HG03565 (cell line): ENCODE measurements around the gene MOB2.

Experiments
- ATAC-seq: cut with Tn5 transposase; IDR thresholded peaks from one replicate; pipeline ENCODE4 v1.9.1; 2021; ENCODE audit warnings: mild to moderate bottlenecking, moderate library complexity; ENCODE audit not compliant: unreplicated experiment

MOB2 gene

DNA sequence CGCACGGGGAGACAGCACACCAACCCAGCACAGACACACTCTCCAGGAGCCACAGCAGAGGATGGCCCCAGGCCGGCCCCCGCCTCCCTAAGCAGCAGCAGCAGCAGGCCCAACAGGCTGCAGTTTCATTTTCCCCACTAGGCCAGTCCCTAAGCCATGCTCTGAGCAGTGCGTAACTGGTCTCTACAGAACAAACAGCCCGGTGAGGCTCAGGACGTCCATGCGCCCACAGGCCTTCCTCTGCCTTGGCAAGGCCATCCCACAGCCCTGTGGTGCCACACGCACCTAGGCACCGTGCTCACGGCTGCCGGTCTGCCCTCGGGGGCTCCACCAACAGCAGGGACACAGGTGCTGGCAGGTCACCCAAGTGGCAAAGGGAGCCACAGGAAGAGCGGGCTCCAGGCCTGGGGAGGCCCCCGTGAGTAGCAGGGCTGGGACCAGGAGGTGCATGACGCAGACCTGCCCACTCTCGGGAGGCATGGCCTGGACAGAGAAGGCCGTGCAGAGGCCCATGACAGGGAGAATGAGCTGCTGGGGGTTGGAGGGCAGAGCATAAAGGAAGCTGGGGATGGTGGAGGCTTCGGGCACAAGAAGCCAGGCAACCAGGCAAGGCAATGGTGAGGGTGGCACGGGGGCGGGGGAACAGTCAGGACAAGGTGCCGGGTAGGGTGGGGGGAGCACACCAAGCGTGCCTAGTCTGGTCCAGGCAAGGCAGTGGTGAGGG, 1.4 kb upstream of the MOB2 start:
- no peak for ATAC-seq

DNA sequence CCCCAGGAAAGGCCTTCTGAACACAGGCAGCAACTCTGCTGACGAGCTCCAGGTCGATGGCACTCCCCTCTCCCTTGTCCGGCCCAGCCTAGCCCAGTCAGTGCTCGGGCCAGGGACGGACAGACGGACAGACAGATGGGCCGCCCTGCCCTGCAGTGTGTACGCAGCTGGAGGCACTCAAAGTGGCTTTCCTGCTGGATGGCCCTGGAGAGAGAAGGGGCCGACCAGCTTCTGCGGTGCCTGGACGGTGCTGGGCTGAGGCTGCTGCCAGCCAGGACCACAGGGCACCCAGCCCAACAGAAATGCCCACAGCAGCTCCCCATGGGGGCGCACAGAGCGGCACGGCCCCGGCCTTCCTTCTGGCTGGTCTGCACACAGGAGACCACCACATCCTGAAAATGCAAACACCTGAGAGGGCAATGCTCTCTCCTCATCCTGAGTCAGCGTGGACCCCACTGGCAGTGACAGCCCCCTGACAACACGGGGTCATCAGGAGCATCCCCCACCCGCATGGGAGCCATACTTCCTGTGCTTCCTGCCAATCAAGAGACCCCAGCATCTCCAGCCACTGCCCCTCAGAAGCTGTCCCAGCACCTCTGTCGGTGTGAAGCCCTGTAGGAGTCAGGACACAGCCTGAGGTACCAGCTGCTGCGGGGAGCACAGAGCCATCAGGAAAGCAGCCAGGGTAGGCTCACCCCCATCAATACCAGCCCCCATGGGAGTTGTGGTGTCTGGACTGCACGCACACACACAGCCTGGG, 692 bp upstream of the MOB2 start:
- ATAC-seq: no peak

DNA sequence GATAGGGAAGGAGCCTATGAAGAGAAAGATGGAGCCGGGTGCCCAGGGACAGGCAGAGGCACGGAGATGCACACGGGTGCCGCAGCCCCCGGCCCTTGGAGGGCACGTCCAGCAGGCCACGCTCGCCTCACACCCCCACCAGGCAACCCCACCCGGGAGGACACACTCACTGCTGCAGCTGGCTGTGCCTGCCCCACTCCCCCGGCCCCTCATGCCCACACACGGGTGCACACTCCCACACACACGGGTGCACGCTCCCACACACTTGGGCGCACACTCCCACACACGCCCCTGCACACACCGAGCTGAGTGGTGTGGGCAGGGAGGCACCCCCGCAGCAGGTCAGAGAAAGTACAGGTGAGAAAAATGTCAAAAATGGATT, 1.1 kb downstream of the MOB2 start:
- no peak for ATAC-seq

DNA sequence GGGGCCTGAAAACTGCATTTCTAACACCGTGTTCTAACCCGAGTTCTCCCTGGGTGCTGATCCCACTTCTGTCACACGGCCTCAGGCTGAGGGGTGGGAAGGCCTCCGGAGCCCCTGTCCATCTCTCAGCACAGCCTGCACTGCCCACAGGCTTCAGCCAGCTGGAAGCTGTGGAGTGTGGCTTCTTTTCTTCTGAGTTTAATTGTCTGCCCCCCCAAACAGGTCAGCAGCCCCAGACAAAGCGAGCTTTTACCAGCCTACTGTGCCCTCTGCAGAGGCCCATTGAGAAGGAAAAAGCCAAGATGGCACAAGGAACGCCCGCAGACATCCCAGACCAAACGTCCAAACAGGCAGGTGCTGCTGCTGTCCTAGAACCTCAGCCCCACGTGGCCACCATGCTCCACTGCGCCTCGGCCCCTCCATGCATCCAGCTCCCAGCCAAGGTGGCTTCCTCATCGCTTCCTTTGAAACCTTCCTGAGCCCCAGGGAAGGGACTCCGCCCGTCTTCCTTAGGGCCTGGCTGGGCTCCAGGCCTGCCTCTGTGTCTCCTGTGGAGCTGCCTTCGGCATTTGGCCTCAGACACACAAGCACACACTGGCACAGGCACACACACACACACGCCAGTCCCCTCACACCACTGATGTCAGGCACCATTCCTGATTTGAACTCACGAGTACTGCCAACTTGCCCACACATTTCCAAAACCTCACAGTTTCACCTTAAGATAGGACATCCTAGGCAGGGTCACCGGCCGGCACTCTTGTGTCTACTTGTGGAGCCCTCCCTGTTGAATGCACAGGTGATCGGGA, 1.7 kb downstream of the MOB2 start:
- ATAC-seq: no peak

DNA sequence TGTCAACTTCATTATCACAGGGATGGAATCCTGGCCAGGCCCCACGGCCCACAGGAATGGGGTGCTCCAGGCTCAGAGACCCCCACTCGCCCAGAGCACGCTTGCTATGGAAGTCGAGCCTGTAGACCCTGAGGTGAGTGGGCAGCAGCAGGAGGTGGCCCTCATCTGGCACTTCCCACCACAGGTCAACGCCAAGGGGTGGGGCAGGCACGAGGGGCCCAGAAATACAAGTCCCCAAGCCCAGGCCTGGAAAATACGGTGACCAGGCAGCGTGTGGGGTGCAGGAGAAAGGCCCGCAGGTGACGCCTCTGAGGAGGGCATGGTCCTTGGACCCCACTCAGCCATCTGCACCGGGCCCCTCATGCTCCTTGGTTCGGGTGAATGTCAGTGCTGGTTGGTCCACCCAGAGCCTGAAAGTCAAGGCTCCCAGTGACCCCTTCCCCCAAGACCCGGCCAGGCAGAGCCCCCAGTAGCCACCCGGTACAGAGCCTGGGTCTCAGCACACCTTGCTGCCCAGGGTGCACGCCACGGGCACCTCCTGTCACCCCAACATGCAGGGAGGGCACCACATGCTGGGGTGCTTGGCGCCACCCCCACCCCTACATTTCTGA, 2.4 kb downstream of the MOB2 start:
- ATAC-seq: no peak

DNA sequence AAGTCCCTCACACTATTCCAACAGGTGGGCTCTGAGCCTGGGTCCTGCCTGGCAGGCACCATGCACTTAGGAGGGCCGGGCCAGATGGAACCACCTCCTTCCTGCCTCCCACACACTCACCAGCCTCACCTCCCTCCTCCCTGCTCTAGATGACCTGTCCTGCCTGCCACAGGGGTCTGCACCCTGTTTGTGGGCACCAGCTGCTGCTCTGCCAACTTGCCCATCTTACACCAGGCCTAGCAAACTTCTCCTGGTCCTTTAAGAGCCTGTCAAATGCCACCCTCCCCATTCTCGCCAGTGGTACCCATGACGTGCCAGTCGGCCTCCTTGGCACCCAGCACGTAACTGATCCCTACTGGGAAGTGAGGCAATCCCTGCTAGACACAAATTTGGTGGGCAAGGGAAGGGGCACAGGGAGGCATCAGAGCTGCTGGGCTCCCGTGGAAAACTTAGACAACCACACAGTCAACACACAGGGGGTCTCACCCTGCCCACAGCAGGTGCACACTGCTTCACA, 3.1 kb downstream of the MOB2 start:
- no peak for ATAC-seq

DNA sequence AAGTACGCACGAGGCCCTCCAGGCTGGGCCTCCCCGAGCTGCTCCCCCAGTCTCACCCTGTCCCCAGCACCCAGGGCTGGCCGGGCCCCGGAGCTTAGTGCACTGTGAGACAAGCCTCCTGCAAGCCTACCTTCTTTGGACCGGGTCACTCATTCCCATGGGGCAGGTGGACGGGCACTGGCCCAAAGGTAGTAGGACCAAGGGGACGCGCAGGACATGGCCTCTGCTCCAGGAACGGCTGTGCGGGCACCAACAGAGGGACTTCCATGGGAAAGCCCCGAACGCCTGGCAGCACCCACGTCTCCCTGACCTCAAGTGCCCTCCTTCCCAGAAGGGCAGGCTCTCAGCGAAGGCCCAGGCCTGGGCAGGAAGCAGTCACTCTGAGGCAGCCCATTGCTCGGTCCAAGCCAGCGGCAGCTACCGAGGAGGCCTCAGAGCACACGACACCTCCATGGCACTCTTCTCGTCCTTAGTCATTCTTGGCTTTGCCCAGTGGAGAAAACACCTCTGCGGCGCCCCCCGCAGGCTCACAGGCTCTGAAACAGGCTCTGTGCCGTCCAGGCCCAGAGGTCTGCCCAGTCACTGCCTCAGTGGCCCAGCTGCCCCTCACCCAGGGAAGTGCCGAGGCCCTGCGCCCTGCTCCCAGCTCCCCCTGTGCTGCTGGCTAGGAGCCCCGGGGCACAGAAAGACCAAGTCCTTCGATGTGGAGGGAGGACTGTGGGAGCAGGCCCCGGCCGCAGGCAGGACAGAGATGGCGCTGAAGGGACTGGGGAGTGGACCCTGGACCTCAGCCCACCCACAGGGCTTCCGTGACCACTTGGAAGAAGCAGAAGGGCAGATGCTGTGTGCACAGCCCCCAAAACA, 3.8 kb downstream of the MOB2 start:
- no peak for ATAC-seq

DNA sequence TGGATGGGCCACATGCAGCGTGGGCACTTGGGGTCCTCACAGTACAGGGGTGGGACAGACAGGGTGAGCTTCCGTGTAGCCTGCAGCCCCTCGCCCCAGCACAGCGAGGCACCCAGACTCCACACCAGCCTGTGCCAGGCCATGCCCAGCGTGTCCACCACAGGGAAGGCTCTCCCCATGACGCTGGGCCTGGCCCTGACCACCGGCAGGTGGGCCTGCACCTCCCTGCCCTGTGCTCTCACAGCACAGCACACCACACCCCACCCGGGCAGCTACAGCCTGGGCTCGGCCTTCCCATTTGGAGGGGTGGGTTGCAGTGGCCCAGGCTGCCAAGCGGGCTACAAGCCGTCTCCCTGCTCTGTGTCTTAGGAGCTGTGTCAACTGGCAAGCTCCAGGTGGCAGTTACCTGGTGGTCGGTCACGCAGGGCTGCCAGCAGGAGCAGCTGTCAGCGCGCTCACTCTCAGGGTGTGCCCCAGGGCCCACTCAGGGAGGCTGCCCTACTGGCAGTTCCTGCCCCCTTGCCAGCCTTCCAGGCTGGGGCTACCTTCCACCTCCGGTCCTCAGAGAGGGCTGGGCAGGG, 4.6 kb downstream of the MOB2 start:
- ATAC-seq: no peak

DNA sequence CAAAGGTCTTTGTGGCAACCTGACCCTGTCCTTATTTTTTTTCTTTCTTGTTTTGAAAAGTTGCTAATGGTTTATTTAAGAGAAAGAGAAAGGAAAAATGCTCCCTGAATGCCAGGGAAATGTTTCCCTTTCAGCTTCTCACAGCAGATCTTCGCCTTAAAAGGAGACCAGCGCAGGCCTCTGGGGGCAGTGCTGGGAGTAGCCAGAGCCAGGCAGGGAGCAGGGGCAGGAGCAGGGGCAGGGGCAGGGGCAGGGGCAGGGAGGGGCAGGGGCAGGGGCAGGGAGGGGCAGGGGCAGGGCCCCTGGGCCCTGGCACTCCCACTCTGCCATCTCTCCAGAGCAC, 5.1 kb downstream of the MOB2 start:
- ATAC-seq: no peak

DNA sequence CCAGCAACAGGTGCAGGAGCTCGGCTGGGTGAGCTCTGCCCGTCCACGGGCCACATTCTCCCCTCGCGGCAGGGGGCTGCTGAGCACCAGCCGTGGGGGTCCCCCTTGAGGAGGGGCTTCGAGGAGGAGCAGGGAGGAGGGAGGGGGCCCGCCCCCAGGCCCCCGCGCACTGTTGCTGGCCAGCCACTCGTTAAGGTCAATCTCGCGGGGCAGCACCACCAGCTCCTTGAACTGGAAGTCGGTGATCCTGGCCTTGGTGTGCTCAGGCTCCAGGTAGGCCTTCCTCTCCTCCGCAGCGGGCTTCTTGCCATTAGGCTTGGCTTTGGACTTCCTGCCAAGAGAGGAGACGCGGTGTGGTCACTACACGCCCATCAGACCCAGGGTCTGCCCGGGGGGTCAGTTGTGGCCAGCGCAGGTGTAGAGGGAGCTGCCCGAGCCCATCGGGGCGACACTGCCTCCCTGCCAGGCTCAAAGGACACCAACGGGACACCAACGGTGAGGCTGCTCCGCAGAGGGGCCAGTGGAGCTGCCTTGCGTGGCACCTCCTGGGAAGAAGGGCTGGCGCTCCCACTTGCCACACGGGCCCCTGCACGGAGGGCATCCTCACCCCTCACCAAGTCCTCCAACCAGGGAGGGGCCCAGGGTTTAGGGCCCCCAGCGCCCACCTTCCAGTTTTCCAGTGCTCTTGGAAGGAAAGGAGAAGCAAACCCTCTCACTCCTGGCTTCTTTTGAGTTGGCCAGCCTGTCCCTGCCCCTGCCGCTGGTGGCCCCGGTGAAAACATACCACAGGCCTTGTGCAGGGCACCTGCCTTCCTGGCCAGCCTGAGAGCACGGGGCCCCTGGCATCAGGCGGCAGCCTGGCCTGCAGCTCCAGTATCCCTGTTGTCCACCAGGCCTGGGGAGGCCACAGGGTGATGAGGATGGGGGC, 5.8 kb downstream of the MOB2 start:
- ATAC-seq: no peak

DNA sequence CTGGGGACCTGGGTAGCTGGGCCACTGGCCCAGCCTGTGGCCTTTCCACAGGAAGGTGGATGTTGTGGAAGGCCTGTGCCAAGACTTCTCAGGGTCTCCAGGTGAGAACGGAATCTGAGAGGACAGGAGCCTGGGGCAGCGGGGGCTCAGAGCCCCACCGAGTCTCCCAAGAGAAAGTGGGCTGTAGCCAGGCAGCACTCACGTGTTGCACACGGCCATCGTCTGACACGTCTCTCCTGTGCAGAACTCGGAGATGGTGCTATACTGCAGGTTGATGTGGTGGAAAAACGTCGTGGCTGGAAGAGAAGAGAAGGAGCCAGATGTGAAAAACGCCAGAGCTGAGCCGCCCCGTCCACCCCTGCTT, 6.4 kb downstream of the MOB2 start:
- no peak for ATAC-seq

DNA sequence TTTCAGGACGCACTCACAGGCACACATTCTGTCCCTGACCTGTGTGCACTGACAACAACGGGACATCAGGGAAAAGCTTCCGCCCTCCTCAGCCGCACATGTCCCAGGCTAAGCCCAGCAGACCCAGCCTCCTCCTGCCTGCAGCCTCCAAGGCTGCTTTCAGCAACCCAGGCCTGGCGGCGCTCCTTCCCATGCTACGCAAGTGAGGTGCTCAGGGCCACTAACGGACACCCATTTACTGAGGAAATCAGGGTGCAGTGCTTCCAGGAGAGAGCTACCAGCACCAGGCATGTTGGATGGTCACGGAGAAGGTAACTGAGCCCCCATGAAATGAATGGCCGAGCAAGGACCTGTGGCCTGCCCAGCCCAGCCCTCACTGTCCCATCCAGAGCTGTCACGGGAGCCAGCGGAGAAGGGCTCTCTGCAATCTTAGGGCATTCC, 6.9 kb downstream of the MOB2 start:
- ATAC-seq: no peak

DNA sequence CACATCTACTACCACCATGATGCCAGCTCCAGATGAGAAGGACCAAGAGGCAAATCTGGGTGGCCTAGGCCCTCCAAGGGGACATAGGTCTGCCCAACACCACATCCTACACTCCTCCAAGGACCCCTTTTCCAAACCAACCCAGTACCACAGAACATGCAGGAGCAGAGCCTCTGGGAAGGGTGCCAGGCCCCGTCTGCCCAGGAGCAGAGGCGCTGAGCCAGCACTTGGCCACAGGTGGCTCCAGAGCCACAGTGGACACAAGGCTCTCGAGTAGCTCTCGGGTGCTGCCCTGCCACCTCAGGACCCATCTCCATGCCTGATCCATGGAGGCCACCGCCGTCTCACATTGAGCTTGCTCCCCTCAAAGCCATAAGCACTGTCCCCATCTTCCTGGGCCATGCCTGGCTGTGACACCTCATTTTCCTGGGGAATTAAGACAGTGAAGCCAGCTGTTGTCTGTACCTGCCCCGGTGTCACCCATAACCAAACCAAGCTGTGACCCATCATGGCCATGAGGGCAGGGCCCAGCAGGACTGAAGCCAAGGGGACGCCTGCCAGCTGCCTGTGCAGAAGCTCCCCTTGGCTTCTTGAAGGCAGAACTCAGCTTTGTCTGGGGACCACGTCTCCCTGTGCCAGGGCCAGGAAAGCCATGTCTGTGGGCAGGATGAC, 7.4 kb downstream of the MOB2 start:
- ATAC-seq: no peak

DNA sequence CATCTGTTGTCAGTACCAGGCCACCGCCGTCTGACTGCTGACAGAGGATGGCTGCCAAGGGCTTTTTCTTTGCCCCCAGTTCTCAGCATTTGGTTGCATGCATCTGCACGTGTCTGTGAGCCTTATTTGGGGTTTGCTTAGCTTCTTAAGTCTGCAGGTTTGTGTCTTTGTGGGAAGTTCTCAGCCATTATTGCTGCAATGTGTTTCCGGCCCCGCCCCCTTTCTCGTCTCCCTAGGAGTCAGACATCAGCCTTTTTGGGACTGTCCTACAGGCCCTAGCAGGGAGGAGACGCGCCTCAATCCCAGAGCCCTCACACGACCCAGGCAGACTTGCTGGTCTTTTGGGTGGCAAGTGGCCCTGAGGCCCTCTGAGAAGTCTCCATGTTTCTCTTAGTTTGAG, 8.0 kb downstream of the MOB2 start:
- ATAC-seq: no peak

DNA sequence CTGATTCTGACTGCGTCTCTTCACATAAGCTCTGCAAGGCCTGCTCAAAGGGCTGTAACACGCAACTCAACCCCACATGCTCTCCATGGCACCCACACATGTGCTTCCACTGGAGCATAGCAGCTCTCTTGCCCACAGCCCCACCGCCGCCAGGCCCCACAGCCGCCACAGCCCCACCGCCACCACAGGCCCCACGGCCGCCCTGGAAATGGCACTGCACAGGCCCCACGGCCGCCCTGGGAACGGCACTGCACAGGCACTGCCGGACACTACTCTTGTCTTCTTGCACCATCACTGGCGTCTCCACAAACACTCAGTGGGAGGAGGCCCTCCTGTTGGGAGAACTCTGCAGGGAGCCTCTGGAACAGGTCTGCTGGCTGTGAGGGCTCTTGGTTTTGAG, 8.6 kb downstream of the MOB2 start:
- no peak for ATAC-seq

DNA sequence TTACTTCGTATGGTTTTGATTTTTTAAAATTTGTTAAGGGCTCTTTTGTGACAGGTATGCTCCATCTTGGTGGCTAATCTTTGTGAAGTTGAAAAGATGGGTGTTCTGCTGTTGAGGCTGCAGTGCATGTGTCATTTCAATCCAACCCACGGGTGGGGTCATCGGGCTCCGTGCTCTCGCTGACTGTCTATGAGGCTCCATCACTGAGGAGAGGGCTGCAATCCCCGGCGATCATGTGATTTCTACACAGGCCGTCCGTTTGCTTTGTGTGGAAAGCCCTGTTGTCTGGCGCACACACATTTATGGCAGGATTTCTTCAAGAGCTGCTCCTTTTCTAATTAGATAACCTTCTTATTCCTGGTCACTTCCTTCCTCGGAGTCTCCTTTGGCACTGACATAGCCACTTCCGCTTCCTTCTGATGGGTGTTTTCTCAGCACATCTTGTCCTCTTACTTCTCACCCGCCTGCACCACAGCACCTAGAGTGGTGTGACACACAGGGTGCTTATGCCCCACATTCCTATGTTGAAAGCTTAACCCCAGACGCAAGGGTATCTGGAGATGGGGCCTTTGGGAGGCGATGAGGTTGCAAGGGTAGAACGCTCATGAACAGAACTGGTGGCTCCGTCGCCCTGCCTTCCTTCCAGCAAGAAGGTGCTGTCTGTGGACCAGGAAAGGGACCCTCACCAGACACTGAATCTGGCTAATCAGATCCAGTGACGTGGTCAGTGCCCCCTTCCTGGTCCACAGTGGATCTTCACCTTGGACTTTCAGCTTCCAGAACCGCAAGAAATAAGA, 9.4 kb downstream of the MOB2 start:
- no peak for ATAC-seq

DNA sequence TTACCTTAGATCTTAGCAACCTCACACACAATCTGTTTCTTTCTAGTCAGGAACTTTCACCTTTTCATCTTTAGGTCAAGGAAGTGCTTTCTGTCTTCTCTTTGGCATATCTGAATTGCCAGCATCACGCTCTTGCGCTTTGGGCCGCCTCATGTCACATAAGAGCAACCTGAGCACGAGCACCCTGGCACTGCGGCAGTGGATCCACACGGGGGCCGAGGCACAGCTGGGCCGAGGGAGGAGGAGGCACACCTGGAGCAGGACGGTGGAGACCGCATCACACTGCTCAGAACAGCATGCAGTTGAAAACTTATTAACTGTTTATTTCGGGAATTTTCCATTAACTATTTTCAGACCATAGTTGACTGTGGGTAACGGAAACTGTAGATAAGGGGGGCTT, 10.7 kb downstream of the MOB2 start:
- ATAC-seq: no peak

DNA sequence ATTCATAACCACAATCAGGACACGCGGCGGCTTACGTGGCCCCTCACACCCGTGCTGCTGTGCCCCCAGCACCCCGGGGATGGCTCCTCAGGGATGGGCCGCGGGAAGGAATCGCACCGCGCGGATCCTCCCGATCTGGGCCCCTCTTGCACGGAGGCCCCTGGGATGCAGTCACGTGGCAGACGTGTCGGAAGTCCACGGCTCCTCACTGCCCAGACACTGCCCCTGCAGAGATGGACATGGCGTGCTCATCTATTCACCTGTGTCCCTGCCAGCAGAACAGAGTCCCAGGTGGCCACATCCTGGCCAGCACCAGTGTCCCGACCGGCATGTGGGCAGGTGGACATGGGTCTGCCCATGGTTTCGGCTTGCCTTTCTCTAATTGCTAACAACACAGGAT, 12.8 kb downstream of the MOB2 start:
- no peak for ATAC-seq
